ENCODE measurements around the gene OMA1. TPM values are rescaled to one million over a fixed set of nuclear protein-coding genes. Genes with fewer than 3 reads are reported as not detected.

The OMA1 gene
- total and polyA plus RNA-seq, 2 of the 4 experiments (the other 2 are of a cell fraction) = 5.9 to 6.4 TPM

DNA sequence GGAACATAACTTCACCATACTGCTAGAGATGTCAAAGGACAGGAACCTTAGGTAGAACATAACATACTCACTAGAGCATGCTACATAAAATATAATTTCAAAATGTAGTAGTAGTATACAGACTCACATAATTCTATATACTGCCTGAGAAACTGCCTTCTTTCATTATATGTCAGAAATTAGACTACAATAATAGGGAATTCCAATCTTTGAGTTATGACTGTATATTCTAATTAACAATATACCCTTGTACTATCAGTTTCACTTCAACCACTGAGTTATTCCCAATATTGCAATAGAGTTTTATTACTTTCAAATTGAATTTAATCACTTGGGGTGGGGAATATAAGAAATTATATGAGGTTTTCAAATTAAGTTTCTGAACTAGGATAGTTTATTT, 44.0 kb downstream of the OMA1 start:
- Histone ChIP-seq H3K9ac (ENCODE audit: low read depth, low read length) (no peak overlapping the region), H2BK5ac (ENCODE audit: low read depth, low read length, poor library complexity, severe bottlenecking) (no peak overlapping the region), H3K14ac (replicated peaks; ENCODE audit: low read depth, low read length) (no peak overlapping the region), H3K4ac (ENCODE audit: low read depth, low read length) (no peak overlapping the region), H2BK15ac (ENCODE audit: low read depth, low read length) (no peak overlapping the region), H3K36me3 (ENCODE audit: control insufficient read depth, insufficient read depth, low read length) (no peaks in the 10 kb centered on the region), H2AFZ (replicated peaks; ENCODE audit: low read length, poor library complexity) (no peak overlapping the region), H2BK120ac (ENCODE audit: low read depth, low read length) (no peak overlapping the region), H2AK5ac (ENCODE audit: low read depth, low read length) (no peak overlapping the region), H3K9me1 (ENCODE audit: insufficient read depth, low read length) (no peaks in the 10 kb centered on the region), H3K79me1 (ENCODE audit: low read depth in 1 of 2, low read length in 2 of 2) (no peaks in the 10 kb centered on the region), H2AK9ac (replicated peaks; ENCODE audit: low read depth, low read length, poor library complexity) (no peak overlapping the region), H2BK20ac (ENCODE audit: low read depth, low read length) (no peak overlapping the region), H3K18ac (ENCODE audit: low read depth, low read length) (no peak overlapping the region), H3K27ac (ENCODE audit: insufficient read depth, low read length) (no peak overlapping the region), H4K8ac (ENCODE audit: low read depth in 2 of 2, low read length in 2 of 2) (no peak overlapping the region), H3K4me2 (ENCODE audit: low read depth, low read length) (no peak overlapping the region), H3K9me3 (ENCODE audit: control insufficient read depth, insufficient read depth, low read length) (no peaks in the 10 kb centered on the region), H4K5ac (ENCODE audit: low read depth, low read length) (no peak overlapping the region), H4K20me1 (ENCODE audit: insufficient read depth, low read length) (no peaks in the 10 kb centered on the region), H3K27me3 (ENCODE audit: control insufficient read depth, insufficient read depth, low read length) (no peaks in the 10 kb centered on the region), H3K56ac (ENCODE audit: extremely low read depth, insufficient read depth, low read length) (no peak overlapping the region), H3K4me1 (ENCODE audit: control insufficient read depth, insufficient read depth, low read length) (no peaks in the 10 kb centered on the region), H4K91ac (ENCODE audit: insufficient read depth, low read depth, low read length) (no peak overlapping the region), H3K23ac (ENCODE audit: low read depth, low read length) (no peak overlapping the region), H3K4me3 (ENCODE audit: insufficient read depth, low read depth, low read length) (no peak overlapping the region)
- BruUV-seq (replicated peaks) = no TSS peak
- ChIA-PET CTCF (no interaction called here), POLR2A (ENCODE audit: unreplicated experiment) (no interaction called here)
- TF ChIP-seq, protein P1, sequence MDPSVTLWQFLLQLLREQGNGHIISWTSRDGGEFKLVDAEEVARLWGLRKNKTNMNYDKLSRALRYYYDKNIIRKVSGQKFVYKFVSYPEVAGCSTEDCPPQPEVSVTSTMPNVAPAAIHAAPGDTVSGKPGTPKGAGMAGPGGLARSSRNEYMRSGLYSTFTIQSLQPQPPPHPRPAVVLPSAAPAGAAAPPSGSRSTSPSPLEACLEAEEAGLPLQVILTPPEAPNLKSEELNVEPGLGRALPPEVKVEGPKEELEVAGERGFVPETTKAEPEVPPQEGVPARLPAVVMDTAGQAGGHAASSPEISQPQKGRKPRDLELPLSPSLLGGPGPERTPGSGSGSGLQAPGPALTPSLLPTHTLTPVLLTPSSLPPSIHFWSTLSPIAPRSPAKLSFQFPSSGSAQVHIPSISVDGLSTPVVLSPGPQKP (IDR thresholded peaks at IDR 0.05; ENCODE audit: borderline replicate concordance, low read depth, low read length) = no peak
- TF ChIP-seq, protein P2, sequence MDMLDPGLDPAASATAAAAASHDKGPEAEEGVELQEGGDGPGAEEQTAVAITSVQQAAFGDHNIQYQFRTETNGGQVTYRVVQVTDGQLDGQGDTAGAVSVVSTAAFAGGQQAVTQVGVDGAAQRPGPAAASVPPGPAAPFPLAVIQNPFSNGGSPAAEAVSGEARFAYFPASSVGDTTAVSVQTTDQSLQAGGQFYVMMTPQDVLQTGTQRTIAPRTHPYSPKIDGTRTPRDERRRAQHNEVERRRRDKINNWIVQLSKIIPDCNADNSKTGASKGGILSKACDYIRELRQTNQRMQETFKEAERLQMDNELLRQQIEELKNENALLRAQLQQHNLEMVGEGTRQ (IDR thresholded peaks at IDR 0.05; ENCODE audit: low read depth, low read length) = no peak
- TF ChIP-seq NFE2L2 (IDR thresholded peaks at IDR 0.05; ENCODE audit: low read depth, low read length) = no peak
- no peak for TF ChIP-seq FOS (IDR thresholded peaks at IDR 0.05; ENCODE audit: low read depth, low read length)
- intact Hi-C loops (cut with micrococcal nuclease) (no loop called here), dilution Hi-C loops (cut with HindIII; ENCODE audit: low sequenced_read_pairs, unreplicated experiment) (no loop called here), in situ Hi-C loops (cut with MboI; ENCODE audit: low sequenced_read_pairs) (loop anchor here (25.0 kb wide), 1 partner anchor 1260 kb away; no protein-coding TSS in a partner anchor)
- no peak for DNase-seq
- ATAC-seq (ENCODE audit: low read depth) = no peak

All from IMR-90 (cell line).